GM19351 (cell line): ENCODE data around the gene UVRAG.

ENCODE experiments used
- ATAC-seq: cut with Tn5 transposase; IDR thresholded peaks from one replicate; pipeline ENCODE4 v1.9.1; 2021; ENCODE audit warnings: mild to moderate bottlenecking, moderate library complexity; ENCODE audit not compliant: unreplicated experiment

UVRAG gene

DNA sequence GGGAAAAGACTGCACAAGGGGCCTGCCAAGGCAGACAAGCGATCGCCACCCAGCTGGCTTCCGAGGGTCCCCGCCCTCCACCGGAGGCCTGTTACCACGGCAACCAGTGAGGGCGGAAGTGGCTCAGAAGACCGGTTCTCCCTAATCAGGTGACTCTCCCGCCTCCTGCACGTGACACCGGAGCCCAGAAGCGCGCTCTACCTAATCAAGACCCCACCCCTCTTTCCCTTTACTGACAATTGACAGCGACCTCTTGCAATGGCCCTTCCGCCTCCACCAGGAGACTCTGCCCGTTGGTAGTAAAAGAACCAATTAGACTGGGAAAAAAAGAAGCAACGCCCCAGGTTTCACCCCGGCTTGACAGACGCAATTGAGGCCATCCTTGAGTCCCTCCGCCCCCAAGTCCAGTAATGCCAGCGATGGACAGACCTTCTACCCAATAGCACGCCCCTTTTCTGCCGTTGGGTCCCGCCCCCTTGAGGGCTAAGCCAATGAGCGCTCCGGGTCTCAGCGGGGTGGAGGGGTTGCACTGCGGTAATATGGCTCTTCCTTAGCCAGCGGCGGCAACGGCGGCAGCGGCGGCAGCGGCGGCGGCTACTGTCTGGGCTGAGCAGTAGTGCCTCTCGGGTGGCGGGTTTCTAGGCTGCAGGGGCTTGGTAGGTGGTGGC, at the start of gene UVRAG:
UVRAG (plus strand) TSS at position 534 of the 668 bp plus-strand sequence. CDS start 198 bp downstream, outside the sequence.
- peak; percentile 73 for ATAC-seq

DNA sequence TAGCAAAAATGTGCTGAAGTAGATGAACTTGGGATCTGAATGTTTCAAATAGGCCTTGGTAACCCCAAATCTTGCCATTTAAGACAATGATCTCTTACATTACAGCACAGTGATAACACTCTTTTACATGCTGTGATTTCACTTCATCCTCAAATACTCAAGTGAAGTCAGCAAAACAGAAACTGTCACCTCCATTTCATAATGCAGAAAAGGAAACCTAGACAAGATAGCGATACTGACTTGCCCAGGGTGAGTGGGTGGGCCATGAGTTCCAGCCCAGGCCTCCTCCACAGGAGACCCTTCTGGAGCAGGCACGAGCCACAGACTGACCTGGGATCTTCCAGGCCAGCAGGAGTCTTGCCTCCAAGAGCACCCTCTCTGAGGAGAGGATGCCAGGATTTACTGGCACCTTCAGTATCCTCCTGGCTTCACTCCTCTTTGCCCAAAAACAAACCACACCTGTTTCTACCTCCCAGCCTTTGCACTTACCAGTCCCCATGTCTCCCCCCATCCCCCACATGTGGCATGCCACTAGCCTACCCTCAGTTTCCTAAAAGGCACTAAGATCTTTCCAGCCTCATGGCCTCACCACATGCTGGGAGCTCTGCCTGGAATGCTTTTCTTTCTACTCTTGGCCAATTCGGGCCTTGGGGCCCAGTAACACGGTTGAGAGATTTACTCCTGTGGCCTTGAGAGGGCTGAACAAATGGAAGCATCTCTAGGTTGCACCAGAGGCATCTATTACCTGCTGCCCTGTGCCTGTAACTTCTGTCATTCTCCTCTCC, 48.4 kb upstream of the UVRAG start:
- no peak for ATAC-seq

DNA sequence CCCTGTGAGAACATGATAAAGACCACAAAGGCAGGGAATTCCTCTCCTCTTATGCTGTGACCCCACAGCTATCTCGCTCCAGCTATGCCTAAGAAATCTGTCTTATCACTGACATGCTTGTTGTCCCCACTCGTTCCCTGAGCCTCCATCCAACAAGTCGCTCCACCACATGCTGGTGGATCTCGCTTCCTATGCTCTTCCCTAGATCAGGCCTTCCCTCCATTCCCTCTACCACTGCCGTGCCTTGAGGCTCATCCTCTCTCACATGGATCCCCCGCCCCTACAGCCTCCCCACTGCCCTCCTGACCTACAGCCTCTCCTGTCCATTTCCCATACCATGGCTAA, 47.8 kb upstream of the UVRAG start:
- ATAC-seq = no peak

DNA sequence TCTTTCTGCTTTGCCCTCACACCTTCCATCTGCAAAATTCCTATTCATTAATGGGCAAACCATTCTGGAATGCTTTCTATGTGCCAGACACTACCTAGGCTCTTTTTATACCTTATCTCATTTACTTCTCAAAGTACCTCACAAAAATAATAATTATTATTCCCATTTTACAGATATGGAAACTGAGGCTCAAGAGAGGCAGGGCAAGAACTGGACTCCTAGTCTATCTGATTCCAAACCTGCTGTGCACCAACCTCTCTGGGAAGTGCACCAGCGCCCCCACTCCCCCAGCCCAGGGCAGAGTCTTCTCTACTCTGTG, 47.3 kb upstream of the UVRAG start:
- ATAC-seq = no peak

DNA sequence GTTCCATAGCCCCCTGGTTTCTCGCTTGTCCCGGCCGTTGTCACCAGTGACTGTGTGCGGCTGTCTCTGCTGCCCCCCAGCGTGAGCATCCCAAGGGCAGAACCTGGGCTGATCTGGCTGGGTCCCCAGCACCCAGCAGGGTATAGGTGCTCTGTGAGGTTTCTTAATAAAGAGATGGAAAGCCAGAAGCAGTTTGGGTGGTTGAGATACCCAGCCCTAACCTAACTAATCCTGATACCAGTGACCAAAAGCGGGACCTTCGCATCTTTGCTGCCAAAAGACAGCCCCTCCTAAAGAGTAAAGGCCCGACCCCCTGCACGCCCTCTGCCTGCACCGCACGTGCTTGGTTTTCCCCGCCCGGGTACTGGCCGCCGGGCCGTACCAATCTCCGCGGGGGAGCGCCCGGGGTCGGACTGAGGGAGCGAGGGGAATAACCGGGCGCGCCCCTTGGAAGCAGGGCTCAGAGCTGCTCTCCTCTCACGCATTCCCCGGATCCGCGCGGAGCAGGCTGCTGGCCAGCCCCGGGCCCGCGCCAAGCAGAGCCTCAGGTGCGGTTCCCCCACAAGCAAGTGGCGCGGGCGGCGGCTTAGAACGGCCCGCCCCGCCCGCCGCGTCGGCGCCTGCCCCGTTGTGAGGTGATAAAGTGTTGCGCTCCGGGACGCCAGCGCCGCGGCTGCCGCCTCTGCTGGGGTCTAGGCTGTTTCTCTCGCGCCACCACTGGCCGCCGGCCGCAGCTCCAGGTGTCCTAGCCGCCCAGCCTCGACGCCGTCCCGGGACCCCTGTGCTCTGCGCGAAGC, 46.7 kb upstream of the UVRAG start, which contains the start of gene DGAT2:
DGAT2 (plus strand) TSS at position 667 of the 797 bp plus-strand sequence. CDS start 214 bp downstream, outside the sequence.
- peak; percentile 65 for ATAC-seq

DNA sequence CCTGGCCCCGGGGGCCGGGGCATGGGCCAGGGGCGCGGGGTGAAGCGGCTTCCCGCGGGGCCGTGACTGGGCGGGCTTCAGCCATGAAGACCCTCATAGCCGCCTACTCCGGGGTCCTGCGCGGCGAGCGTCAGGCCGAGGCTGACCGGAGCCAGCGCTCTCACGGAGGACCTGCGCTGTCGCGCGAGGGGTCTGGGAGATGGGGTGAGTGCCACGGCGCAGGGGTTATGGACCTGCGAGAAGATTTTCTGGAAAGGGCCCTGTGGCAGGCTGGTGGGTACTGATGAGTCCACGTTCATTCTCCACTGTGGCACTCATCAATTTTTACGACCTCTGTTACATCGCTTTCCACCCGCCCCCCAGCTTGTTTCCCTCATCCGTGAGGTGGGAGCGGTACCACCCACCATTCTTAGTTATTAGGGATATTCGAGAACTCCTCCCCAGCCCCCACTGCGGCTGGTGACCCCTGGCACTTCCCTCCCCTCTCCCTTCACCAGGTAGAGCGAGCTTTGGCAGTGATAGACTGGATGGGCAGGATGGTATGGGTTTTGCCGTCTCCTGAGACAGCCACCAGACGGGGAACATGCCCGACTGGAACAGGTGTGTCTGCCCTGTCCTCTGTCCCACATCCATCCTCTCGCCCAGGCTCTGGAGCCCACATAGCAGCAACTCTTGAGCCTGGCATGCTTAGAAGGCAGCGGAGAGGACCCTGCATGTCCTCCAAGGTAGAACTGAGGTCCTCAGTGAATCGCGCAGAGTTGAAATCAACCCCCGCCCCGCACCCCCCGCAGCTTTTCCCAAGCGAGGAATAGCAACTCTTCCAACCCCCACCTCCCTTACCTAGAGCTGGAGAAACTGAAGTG, 45.9 kb upstream of the UVRAG start:
- ATAC-seq = no peak

DNA sequence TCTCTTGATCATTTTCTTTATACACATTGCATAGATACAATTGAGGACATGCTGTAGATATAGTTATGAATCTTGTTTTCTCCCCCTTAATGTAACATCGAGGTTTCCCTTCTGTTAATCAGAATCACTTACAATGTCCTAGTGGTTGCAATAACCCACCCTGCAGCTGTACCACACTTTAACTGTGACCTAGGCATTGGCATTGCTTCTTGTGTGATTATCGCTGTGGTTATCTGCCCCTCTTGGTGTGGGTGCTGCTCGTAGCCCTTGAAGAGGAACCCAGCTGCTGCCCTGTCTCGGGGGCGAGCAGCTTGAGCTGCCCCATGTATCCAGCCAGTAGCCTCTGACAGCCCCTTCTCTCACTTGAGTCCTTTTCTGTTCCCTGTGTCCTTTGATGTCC, 44.9 kb upstream of the UVRAG start:
- no peak for ATAC-seq

DNA sequence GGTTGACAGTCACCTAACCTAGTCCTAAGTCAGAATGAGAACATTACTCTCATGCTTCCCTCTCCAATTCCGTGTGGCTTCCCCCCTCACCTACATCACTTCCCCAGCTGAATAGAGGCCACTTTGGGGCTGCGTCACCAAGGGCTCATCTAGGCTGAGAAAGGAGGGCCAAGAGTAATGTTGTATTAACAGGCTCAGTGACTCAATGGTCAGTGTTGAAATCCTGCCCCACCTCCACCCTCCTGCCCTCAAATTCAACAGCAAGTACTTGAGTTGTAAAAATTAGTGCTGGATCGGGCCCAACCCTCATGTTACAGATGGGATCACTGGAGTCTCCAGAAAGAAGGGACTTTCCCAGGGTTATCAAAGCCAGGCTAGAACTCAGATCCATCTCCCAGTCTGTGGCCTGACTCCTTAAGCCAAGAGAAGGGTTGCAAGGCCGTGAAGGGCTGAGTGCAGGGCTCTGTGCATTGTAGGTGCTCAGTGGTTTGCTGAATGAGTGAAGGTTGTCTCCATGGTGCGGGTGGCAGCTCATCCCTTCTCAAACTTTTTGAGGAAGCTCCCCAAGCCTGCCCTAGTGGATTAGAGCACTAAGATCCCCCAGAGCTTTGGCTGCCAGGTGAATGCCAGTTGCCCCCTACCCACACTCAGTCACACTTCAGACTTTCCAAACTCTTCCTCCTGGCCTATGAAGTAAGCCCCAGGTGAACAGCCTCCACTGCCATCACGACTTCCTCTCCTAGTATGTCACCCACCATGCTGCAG, 43.2 kb upstream of the UVRAG start:
- ATAC-seq = no peak

DNA sequence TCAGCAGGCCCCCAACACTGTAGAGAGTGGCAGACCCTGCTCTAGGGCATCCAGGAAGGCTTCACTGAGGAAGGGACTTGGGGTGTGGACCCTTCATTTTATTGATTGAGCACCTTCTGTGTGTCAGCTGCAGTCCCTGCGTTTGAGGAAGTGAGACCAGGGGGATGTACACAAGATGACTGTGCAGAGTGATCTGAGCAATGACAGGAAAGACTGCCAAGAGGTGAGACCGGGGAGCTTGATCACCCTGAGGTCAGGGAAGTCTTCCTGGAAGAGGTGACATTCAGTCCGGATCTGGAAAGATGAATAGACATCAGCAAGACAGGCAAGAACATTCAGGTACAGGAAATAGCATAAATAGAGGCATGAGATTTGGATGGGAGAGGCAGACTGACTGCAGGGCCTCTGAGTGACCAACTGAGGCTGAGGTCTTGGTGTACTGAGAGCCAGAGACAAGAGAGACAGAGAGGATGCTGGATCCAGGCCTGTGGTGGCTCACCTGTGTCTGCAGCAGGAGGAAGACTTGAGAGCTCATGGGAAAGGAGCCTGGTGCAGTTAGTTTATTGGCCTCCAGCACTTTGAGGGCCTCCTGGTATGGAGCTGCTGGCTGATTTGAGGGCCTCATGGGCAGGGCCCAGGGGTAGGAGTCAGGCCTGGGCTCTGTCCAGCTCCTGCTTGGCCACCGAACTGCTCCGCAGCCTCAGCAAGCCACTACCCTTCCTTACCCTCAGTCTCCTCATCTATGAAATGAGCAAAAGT, 41.2 kb upstream of the UVRAG start:
- ATAC-seq = peak; percentile 88

DNA sequence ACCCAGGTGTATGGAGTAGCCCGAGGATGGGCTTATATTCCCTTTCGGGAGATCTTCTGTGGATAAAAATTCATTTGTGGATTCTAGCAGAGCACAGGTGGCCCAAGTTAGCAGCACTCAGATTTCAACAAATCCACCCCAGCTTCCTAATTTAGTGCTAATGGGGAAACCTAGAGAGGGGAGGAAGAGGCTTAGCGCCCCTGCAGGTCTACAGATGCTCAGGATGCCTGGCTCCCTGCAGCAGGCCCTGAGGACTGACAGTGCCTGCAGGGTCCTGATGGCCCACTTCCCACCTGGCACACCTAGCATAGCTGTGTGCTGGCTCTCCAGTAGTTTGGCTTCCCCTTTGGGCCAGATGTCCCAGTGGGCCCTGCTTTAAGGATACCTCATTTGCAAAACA, 40.0 kb upstream of the UVRAG start:
- no peak for ATAC-seq

DNA sequence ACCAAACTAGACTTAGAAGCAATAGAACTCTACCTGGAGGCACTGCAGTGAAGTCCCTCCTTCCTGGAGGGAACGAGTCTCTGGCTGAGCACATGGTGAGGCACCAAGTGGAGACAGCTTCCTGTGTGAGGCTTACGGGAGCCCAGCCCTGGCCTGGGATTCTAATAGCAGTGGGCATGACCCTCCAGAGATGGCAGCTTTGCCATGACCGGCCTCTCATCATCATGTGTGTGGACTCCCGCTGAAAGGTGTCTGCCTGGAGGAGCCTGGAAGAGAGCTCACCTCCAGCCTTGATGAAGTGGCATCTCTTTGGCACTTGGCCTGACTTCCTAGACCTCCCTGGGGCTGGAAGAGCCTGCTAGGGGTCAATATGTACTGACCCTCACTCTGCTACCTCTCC, 38.5 kb upstream of the UVRAG start:
- no peak for ATAC-seq

DNA sequence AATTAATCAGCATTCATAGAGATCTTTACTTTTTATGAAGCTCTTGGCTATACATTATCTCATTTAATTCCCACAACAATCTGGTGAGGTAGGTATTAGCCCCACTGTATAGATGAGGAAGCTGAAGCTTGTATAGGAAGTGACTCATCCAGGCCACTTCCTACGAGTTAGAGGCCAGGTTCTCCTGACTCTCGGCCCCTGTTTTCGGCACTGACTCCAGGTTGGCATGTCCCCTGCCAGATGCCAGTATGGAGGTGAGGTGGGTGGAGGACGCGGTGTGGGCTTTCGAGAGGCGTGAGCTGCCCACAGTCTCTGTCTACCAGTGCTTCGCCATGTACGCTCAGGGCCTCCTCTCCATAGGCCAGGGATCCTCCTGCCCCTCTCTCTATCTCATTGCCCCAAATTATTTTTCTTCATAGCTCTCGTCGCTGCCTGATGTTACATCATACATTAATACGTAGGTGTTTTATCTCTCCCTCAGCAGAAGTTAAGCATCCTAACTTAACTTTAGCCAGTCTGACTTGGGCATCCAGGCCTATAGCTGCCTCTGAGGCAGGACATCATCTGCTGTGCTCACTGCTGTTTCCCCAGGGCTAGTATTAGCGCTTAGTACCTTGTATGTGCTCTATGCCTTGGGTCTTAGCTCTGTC, 37.4 kb upstream of the UVRAG start:
- no peak for ATAC-seq

DNA sequence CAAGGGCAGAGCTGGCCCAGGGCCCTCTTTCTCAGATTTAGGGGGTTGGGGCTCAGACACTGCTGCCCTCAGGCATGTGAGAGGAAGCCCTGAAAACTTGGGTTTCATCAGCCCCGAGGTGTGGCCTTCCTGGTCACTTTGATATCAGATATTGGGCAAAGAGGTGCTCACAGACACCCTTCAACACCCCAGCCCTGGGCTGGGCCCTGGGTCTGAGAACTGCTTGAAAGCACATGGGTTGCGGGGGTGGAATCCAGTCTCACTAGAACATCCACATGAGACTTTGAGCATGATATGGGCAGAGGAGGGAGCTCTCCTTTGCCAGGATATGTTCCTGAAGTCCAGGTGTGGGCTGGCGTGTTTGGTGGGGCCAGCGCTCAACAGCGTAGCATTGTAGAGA, 36.0 kb upstream of the UVRAG start:
- ATAC-seq = no peak

DNA sequence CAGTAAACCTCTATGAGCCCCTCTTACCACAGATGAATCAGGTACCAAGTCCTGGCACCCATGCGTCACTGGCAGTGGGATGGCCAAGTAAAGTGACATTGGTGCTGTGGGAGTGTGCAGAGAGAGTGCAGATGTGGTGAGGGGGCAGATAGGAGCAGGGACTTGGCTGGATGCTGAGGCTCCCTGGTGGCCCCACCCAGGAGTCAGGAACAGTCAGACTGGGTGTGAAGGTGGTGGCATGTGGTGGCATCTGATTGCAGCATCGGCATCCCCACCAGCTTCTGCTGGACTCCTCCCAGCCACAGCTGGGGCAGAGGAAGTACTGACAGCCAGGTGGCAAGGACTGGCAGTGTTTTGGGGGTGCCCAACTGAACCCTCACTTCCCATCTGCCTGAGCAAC, 35.0 kb upstream of the UVRAG start:
- no peak for ATAC-seq

DNA sequence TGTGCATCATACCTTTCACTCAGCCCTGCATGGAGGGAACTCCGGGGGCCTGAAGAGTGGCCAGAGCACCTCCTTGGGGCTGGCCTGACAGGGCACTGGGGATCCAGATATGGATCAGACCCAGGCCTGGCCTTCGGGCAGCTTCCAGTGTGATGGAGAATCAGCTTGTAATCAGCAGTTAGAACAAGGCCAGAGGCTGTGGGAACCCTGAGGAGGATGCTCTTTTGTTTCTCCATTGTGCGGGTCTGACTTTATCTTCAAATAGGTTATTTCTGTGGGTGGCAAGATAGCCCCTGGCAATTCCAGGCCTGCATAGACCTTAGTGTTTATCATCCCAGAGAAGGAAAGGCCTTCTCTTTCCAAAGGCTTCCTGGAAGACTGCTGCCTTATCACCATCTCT, 34.1 kb upstream of the UVRAG start:
- ATAC-seq = no peak

DNA sequence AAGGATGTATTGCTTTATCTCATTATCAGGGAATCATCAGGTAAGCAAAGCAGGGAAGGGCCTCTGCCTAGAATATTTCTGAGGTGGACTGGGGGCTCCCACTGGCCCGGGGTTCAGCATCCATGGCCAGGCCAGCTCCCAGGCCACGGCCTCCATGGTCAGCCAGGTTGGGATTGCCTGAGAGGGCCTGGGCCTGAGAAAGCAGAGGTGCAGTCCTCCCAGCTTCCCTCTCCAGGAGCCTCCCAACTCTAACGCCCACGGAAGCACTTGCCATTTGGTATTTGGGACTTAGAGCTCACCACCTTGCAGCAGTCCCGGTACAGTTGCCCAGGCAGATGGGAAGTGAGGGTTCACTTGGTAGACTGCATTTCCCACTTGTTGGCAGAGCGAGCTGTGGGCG, 33.7 kb upstream of the UVRAG start:
- ATAC-seq = no peak

DNA sequence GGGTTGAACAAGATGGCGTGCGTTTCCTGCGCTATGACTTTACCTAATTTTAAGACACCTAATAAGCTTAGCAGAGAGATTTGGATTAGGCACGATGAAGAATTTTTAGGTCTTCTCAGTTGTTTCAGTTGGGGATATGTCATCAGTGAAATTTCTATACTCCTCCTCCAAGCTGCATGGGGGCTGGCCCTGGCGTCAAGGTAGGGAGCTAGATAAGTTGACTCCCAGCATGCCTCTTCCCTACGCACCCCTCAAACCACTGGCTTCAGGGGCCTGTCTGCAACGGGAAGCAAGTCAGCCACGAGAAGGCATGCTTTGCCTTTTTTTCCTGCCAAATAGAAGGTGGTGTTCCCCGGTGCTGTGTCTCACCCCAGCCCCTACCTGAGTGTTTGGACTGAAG, 33.2 kb upstream of the UVRAG start:
- ATAC-seq = no peak

DNA sequence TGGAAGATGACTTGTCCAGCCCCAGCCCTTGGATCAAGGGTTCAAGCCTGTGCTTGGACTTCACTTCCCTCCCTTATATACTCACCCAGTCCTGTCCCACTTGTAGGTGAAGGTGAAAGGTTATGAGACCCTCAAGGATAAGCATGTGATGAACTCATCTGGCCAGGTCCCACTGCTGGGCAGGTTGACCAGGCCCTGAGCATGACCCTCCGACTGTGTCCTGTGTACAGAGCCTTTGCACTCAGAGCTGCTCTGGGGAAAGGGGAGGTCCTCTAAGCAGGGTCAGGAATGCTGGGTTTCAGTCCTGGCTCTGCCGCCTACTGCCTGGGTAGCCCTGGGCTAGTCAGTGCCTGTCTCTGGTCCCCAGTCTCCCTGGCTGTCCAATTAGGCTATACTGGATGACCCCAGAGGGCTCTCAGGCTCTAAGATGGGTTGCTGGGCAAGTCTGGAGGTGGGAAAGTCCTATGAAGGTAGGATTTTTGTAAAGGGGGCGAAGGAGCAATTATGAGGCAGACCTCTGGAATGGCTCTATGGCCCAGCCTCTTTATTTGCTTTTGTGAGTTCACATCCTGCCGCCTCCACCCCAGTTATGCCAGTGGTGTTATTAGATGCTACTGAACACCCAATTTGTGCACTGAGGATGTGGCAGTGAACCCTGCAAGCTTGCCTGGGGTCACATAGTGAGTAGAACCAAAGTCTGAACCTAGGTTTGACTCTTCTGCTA, 32.3 kb upstream of the UVRAG start:
- no peak for ATAC-seq
